WTC11 (cell line): ENCODE results near the gene DCHS2.

Experiments
- ATF1 ChIP-seq: sonication (generic); formaldehyde crosslinking; IDR thresholded peaks from 2 replicates; pipeline ENCODE4 v1.8.1; 2023; ENCODE audit warnings: mild to moderate bottlenecking, moderate library complexity, missing genetic modification reagents
- FOXP1 ChIP-seq: sonication (generic); formaldehyde crosslinking; IDR thresholded peaks from 2 replicates; pipeline ENCODE4 v1.8.0; 2022; ENCODE audit warnings: missing genetic modification reagents, mild to moderate bottlenecking, moderate library complexity, borderline replicate concordance
- GABPB1 ChIP-seq: sonication (generic); formaldehyde crosslinking; IDR thresholded peaks from 2 replicates; pipeline ENCODE4 v1.8.1; 2023; ENCODE audit warnings: mild to moderate bottlenecking, missing genetic modification reagents
- JUN ChIP-seq: sonication (generic); formaldehyde crosslinking; IDR thresholded peaks from 2 replicates; pipeline ENCODE4 v1.8.0; 2023; ENCODE audit warnings: mild to moderate bottlenecking, missing genetic modification reagents
- NFYB ChIP-seq: sonication (generic); formaldehyde crosslinking; conservative IDR thresholded peaks from 2 replicates; pipeline ENCODE4 v1.8.0; 2022; ENCODE audit warnings: low read depth, missing genetic modification reagents
- SMAD4 ChIP-seq: sonication (generic); formaldehyde crosslinking; IDR thresholded peaks from 2 replicates; pipeline ENCODE4 v1.8.0; 2022; ENCODE audit warnings: mild to moderate bottlenecking, missing genetic modification reagents
- ZNF423 ChIP-seq: fragments of 250-450 bp; sonication (Bioruptor Pico); IDR thresholded peaks from 2 replicates; pipeline ENCODE4 v2.1.2; 2022; ENCODE audit warnings: mild to moderate bottlenecking, moderate library complexity
- TF ChIP-seq, protein P1 (sequence below): fragments of 200-600 bp; IDR thresholded peaks from 2 replicates; pipeline ENCODE4 v1.8.0; 2022; ENCODE audit warnings: antibody characterized with exemption
- TF ChIP-seq, protein P2 (sequence below): sonication (generic); formaldehyde crosslinking; conservative IDR thresholded peaks from 2 replicates; pipeline ENCODE4 v1.8.1; 2022; ENCODE audit warnings: mild to moderate bottlenecking, missing genetic modification reagents
- TF ChIP-seq, protein P3 (sequence below): sonication (generic); formaldehyde crosslinking; IDR thresholded peaks from 2 replicates; pipeline ENCODE4 v1.8.0; 2022; ENCODE audit warnings: mild to moderate bottlenecking, missing genetic modification reagents
- TF ChIP-seq, protein P4 (sequence below): sonication (generic); formaldehyde crosslinking; IDR thresholded peaks from 2 replicates; pipeline ENCODE4 v1.8.1; 2023; ENCODE audit warnings: mild to moderate bottlenecking, missing genetic modification reagents, moderate library complexity
- TF ChIP-seq, protein P5 (sequence below): sonication (generic); formaldehyde crosslinking; conservative IDR thresholded peaks from 2 replicates; pipeline ENCODE4 v1.8.1; 2023; ENCODE audit warnings: mild to moderate bottlenecking, low read depth, missing genetic modification reagents, moderate library complexity
- TF ChIP-seq, protein P6 (sequence below): sonication (generic); formaldehyde crosslinking; IDR thresholded peaks from 2 replicates; pipeline ENCODE4 v1.8.0; 2023; ENCODE audit warnings: missing genetic modification reagents

DNA sequence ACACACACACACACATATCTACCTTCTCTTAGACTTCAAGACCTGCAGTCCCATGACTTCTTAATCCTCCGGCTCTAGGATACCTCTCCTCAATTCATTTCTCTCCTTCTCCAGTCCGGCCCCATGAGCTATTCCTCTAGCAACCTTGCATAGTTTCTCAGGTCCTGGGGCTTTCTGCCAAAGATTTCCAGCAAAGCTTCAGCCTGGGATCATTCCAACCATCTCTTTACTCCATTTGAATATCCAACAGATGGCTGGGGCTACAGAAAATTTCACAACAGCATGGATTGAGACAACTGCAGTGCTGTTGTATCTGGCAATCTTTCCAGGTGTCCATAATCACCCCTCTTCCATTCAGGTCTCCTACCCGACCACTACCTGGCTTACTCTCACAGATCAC is 184.1 kb downstream of the DCHS2 start:
- no peak for TF ChIP-seq ZNF423 (CRISPR knock-in tag)
- TF ChIP-seq, protein P1, sequence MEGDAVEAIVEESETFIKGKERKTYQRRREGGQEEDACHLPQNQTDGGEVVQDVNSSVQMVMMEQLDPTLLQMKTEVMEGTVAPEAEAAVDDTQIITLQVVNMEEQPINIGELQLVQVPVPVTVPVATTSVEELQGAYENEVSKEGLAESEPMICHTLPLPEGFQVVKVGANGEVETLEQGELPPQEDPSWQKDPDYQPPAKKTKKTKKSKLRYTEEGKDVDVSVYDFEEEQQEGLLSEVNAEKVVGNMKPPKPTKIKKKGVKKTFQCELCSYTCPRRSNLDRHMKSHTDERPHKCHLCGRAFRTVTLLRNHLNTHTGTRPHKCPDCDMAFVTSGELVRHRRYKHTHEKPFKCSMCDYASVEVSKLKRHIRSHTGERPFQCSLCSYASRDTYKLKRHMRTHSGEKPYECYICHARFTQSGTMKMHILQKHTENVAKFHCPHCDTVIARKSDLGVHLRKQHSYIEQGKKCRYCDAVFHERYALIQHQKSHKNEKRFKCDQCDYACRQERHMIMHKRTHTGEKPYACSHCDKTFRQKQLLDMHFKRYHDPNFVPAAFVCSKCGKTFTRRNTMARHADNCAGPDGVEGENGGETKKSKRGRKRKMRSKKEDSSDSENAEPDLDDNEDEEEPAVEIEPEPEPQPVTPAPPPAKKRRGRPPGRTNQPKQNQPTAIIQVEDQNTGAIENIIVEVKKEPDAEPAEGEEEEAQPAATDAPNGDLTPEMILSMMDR = no peak
- TF ChIP-seq ATF1 (CRISPR knock-in tag) = no peak
- TF ChIP-seq, protein P2, sequence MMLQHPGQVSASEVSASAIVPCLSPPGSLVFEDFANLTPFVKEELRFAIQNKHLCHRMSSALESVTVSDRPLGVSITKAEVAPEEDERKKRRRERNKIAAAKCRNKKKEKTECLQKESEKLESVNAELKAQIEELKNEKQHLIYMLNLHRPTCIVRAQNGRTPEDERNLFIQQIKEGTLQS = no peak
- TF ChIP-seq, protein P3, sequence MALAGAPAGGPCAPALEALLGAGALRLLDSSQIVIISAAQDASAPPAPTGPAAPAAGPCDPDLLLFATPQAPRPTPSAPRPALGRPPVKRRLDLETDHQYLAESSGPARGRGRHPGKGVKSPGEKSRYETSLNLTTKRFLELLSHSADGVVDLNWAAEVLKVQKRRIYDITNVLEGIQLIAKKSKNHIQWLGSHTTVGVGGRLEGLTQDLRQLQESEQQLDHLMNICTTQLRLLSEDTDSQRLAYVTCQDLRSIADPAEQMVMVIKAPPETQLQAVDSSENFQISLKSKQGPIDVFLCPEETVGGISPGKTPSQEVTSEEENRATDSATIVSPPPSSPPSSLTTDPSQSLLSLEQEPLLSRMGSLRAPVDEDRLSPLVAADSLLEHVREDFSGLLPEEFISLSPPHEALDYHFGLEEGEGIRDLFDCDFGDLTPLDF = no peak
- no peak for TF ChIP-seq FOXP1 (CRISPR knock-in tag)
- no peak for TF ChIP-seq JUN (CRISPR knock-in tag)
- TF ChIP-seq, protein P4, sequence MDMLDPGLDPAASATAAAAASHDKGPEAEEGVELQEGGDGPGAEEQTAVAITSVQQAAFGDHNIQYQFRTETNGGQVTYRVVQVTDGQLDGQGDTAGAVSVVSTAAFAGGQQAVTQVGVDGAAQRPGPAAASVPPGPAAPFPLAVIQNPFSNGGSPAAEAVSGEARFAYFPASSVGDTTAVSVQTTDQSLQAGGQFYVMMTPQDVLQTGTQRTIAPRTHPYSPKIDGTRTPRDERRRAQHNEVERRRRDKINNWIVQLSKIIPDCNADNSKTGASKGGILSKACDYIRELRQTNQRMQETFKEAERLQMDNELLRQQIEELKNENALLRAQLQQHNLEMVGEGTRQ (CRISPR knock-in tag) = no peak
- TF ChIP-seq NFYB (CRISPR knock-in tag) = no peak
- TF ChIP-seq SMAD4 (CRISPR knock-in tag) = no peak
- TF ChIP-seq, protein P5, sequence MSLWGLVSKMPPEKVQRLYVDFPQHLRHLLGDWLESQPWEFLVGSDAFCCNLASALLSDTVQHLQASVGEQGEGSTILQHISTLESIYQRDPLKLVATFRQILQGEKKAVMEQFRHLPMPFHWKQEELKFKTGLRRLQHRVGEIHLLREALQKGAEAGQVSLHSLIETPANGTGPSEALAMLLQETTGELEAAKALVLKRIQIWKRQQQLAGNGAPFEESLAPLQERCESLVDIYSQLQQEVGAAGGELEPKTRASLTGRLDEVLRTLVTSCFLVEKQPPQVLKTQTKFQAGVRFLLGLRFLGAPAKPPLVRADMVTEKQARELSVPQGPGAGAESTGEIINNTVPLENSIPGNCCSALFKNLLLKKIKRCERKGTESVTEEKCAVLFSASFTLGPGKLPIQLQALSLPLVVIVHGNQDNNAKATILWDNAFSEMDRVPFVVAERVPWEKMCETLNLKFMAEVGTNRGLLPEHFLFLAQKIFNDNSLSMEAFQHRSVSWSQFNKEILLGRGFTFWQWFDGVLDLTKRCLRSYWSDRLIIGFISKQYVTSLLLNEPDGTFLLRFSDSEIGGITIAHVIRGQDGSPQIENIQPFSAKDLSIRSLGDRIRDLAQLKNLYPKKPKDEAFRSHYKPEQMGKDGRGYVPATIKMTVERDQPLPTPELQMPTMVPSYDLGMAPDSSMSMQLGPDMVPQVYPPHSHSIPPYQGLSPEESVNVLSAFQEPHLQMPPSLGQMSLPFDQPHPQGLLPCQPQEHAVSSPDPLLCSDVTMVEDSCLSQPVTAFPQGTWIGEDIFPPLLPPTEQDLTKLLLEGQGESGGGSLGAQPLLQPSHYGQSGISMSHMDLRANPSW (CRISPR knock-in tag) = no peak
- TF ChIP-seq GABPB1 (CRISPR knock-in tag) = no peak
- TF ChIP-seq, protein P6, sequence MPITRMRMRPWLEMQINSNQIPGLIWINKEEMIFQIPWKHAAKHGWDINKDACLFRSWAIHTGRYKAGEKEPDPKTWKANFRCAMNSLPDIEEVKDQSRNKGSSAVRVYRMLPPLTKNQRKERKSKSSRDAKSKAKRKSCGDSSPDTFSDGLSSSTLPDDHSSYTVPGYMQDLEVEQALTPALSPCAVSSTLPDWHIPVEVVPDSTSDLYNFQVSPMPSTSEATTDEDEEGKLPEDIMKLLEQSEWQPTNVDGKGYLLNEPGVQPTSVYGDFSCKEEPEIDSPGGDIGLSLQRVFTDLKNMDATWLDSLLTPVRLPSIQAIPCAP (CRISPR knock-in tag) = no peak
